HG02870 (cell line): ENCODE data around the gene PTX4.

ENCODE experiments used
- ATAC-seq: cut with Tn5 transposase; IDR thresholded peaks from one replicate; pipeline ENCODE4 v1.9.1; 2021; ENCODE audit warnings: mild to moderate bottlenecking, moderate library complexity; ENCODE audit not compliant: unreplicated experiment

Gene PTX4

GRCh38 chr16:1465567-1465915 lies 23.2 kb downstream of the PTX4 start:
- no peak for ATAC-seq

GRCh38 chr16:1464894-1465566 lies 23.7 kb downstream of the PTX4 start:
- no peak for ATAC-seq

GRCh38 chr16:1464196-1464893 lies 24.4 kb downstream of the PTX4 start:
- no peak for ATAC-seq

- no peak for ATAC-seq
Observed at GRCh38 chr16:1461146-1461545, 27.6 kb downstream of the PTX4 start.

GRCh38 chr16:1460602-1461138 lies 28.1 kb downstream of the PTX4 start:
- no peak for ATAC-seq

GRCh38 chr16:1459967-1460366 lies 28.8 kb downstream of the PTX4 start:
- ATAC-seq: no peak

GRCh38 chr16:1458977-1459341 lies 29.8 kb downstream of the PTX4 start:
- ATAC-seq: no peak

GRCh38 chr16:1458336-1458976 lies 30.3 kb downstream of the PTX4 start:
- no peak for ATAC-seq

- no peak for ATAC-seq
Observed at GRCh38 chr16:1457489-1458245, 31.1 kb downstream of the PTX4 start.

- no peak for ATAC-seq
Observed at GRCh38 chr16:1456951-1457350, 31.8 kb downstream of the PTX4 start.

GRCh38 chr16:1455190-1456171 lies 33.3 kb downstream of the PTX4 start:
- ATAC-seq: no peak

GRCh38 chr16:1454561-1454960 lies 34.2 kb downstream of the PTX4 start:
- no peak for ATAC-seq

- ATAC-seq: no peak
Observed at GRCh38 chr16:1453316-1453715, 35.4 kb downstream of the PTX4 start.

- ATAC-seq: no peak
Observed at GRCh38 chr16:1452530-1452929, 36.2 kb downstream of the PTX4 start.

GRCh38 chr16:1451702-1452392 lies 36.9 kb downstream of the PTX4 start:
- no peak for ATAC-seq

GRCh38 chr16:1450841-1451240 lies 37.9 kb downstream of the PTX4 start:
- no peak for ATAC-seq

- no peak for ATAC-seq
Observed at GRCh38 chr16:1450218-1450617, 38.5 kb downstream of the PTX4 start.

GRCh38 chr16:1449201-1449788 lies 39.4 kb downstream of the PTX4 start:
- ATAC-seq: no peak

GRCh38 chr16:1448536-1449116 lies 40.1 kb downstream of the PTX4 start:
- no peak for ATAC-seq
